Sigmoid colon (tissue), 4 donors: ENCODE data around the gene ARHGAP8.

ENCODE experiments used
- CTCF ChIP-seq, 4 experiments: fragments of 450-650 bp in 3 of 4; fragments of 200-600 bp in 1 of 4; IDR thresholded peaks; one replicate each; pipeline ENCODE4 v1.5.1; 2016 to 2019; ENCODE audit warnings: antibody characterized with exemption in 4 of 4, mild to moderate bottlenecking in 3 of 4, moderate library complexity in 2 of 4
- EP300 ChIP-seq, 4 donors: sonication (generic); formaldehyde crosslinking; IDR thresholded peaks; one replicate each; pipeline ENCODE4 v1.6.1; 2017; ENCODE audit warnings: antibody characterized with exemption in 4 of 4
- POLR2A ChIP-seq, 2 donors: fragments of 450-650 bp; IDR thresholded peaks; one replicate each; pipeline ENCODE4 v1.6.1; 2016; ENCODE audit warnings: antibody characterized with exemption in 2 of 2, mild to moderate bottlenecking in 2 of 2, moderate library complexity in 2 of 2

- TF ChIP-seq CTCF (IDR thresholded peaks at IDR 0.05) (no peak), POLR2A (IDR thresholded peaks at IDR 0.05) (no peak), EP300 (IDR thresholded peaks at IDR 0.05) (no peak)
Observed at GRCh38 chr22:44787832-44788231, 35.5 kb downstream of the ARHGAP8 start.
